ENCODE results near the gene WWOX. TPM values are rescaled to one million over a fixed set of nuclear protein-coding genes. Genes with fewer than 3 reads are reported as not detected.

The WWOX gene
- total and polyA plus RNA-seq, 4 donors, result 5.4 to 61.5 (median 18.4) TPM

- H3K4me1 ChIP-seq (ENCODE audit: control insufficient read depth in 5 of 5, insufficient read depth in 5 of 5, low read length in 5 of 5), result peaks cover 0 to 31% (median 6%) of the 10 kb centered on the region in 5 donors
- WGBS, 2 donors, result 85 to 93% methylated on average over 4 of the region's 4 CpGs
- no peak for TF ChIP-seq CTCF (IDR thresholded peaks at IDR 0.05; ENCODE audit: control extremely low read depth, extremely low read depth)
- H3K4me3 ChIP-seq, result no peak overlapping the region
- no peaks in the 10 kb centered on the region for H3K27me3 ChIP-seq (ENCODE audit: control insufficient read depth in 3 of 3, insufficient read depth in 3 of 3, low read length in 2 of 3)
- no peak for ATAC-seq (ENCODE audit: insufficient read depth, low FRiP score)
- no peak overlapping the region for H3K9ac ChIP-seq (ENCODE audit: insufficient read depth in 1 of 2, low read length in 2 of 2)
- no peak for DNase-seq
- peaks cover 0 to 3% (median 0%) of the 10 kb centered on the region in 4 donors for H3K9me3 ChIP-seq (ENCODE audit: control insufficient read depth in 4 of 4, insufficient read depth in 3 of 4, low read length in 3 of 4)
- no peaks in the 10 kb centered on the region for H3K36me3 ChIP-seq (ENCODE audit: control insufficient read depth in 4 of 4, insufficient read depth in 4 of 4, low read length in 4 of 4)
- no peak overlapping the region for H3K27ac ChIP-seq (ENCODE audit: low read depth in 1 of 2, low read length in 1 of 2)
Measured at GRCh38 chr16:78274771-78275170, 175.3 kb downstream of the WWOX start.

GRCh38 chr16:78275420-78275819, 176.0 kb downstream of the WWOX start:
- no peak for ATAC-seq (ENCODE audit: insufficient read depth, low FRiP score)
- peaks cover 0 to 34% (median 6%) of the 10 kb centered on the region in 5 donors for H3K4me1 ChIP-seq (ENCODE audit: control insufficient read depth in 5 of 5, insufficient read depth in 5 of 5, low read length in 5 of 5)
- WGBS, 2 donors, result 95 to 96% methylated on average over 5 of the region's 5 CpGs
- H3K9ac ChIP-seq (ENCODE audit: insufficient read depth in 1 of 2, low read length in 2 of 2), result no peak overlapping the region
- TF ChIP-seq CTCF (IDR thresholded peaks at IDR 0.05; ENCODE audit: control extremely low read depth, extremely low read depth), result no peak
- H3K9me3 ChIP-seq (ENCODE audit: control insufficient read depth in 4 of 4, insufficient read depth in 3 of 4, low read length in 3 of 4), result peaks cover 0 to 3% (median 0%) of the 10 kb centered on the region in 4 donors
- H3K27me3 ChIP-seq (ENCODE audit: control insufficient read depth in 3 of 3, insufficient read depth in 3 of 3, low read length in 2 of 3), result no peaks in the 10 kb centered on the region
- no peaks in the 10 kb centered on the region for H3K36me3 ChIP-seq (ENCODE audit: control insufficient read depth in 4 of 4, insufficient read depth in 4 of 4, low read length in 4 of 4)
- no peak for DNase-seq
- H3K4me3 ChIP-seq, result no peak overlapping the region
- H3K27ac ChIP-seq (ENCODE audit: low read depth in 1 of 2, low read length in 1 of 2), result no peak overlapping the region

GRCh38 chr16:78277321-78278055, 178.0 kb downstream of the WWOX start:
- 69 to 73% methylated on average over 12 of the region's 12 CpGs for WGBS, 2 donors

More at GRCh38 chr16:78277321-78278055, 178.0 kb downstream of the WWOX start:
- DNase-seq (peak; percentile 84 to 96 (median 94)), ATAC-seq (ENCODE audit: insufficient read depth, low FRiP score) (no peak)
- Histone ChIP-seq H3K4me1 (ENCODE audit: control insufficient read depth in 5 of 5, insufficient read depth in 5 of 5, low read length in 5 of 5) (peaks cover 0 to 44% (median 6%) of the 10 kb centered on the region in 5 donors), H3K27me3 (ENCODE audit: control insufficient read depth in 3 of 3, insufficient read depth in 3 of 3, low read length in 2 of 3) (no peaks in the 10 kb centered on the region), H3K4me3 (no peak overlapping the region), H3K36me3 (ENCODE audit: control insufficient read depth in 4 of 4, insufficient read depth in 4 of 4, low read length in 4 of 4) (no peaks in the 10 kb centered on the region), H3K9ac (ENCODE audit: insufficient read depth in 1 of 2, low read length in 2 of 2) (peak overlapping the region in 1 of 2 donors; percentile 44), H3K27ac (ENCODE audit: low read depth in 1 of 2, low read length in 1 of 2) (no peak overlapping the region), H3K9me3 (ENCODE audit: control insufficient read depth in 4 of 4, insufficient read depth in 3 of 4, low read length in 3 of 4) (no peaks in the 10 kb centered on the region)
- TF ChIP-seq CTCF (IDR thresholded peaks at IDR 0.05; ENCODE audit: control extremely low read depth, extremely low read depth), result no peak
